GM21576 (cell line): ENCODE measurements around the gene SCN4A.
"Not testable (repeated sequence)": the region's sequence is repeated elsewhere in the genome, so short reads cannot be mapped to it uniquely, and the experiment has no call there.

Experiments used
- ATAC-seq: cut with Tn5 transposase; IDR thresholded peaks from one replicate; pipeline ENCODE4 v1.9.1; 2021; ENCODE audit warnings: mild to moderate bottlenecking, moderate library complexity; ENCODE audit not compliant: unreplicated experiment

The SCN4A gene

GRCh38 chr17:63918305-63918704, 54.4 kb downstream of the SCN4A start:
- no peak for ATAC-seq

- no peak for ATAC-seq
These were observed 55.1 kb downstream of the SCN4A start for GRCh38 chr17:63917646-63918045.

DNA sequence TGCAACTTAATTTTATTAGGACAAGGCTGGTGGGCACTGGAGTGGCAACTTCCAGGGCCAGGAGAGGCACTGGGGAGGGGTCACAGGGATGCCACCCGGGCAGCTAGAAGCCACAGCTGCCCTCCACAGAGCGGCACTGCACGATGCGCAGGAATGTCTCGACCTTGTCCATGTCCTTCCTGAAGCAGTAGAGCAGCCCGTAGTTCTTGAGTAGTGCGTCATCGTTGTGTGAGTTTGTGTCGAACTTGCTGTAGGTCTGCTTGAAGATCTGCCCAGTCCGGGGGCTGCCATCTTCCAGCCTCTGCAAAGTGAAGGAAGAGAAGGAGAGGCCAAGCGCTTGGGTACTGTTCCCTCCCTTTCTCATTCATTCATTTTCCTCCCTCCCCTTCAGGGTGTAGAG, 55.5 kb downstream of the SCN4A start:
- ATAC-seq = not testable (repeated sequence)

GRCh38 chr17:63916566-63917185, 56.0 kb downstream of the SCN4A start:
- no peak for ATAC-seq

DNA sequence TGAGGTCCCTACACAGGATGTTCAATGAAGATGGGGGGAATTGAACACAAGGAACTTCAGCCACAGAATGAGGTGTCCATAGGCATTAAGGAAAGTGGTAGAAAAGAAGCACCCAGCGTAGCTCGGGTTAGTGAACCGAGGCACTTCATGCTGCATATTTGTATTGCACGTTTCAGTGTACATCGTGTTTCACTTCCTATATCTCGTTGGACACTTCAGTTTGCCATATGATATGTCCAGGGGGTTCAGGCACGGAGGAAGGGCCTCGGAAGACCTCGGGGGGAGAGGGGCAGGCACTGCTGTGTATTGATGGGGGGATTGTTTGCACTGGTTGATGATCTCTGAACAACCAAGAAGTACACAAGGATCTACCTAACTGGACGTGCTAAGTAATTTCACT, 57.0 kb downstream of the SCN4A start:
- ATAC-seq = not testable (repeated sequence)

DNA sequence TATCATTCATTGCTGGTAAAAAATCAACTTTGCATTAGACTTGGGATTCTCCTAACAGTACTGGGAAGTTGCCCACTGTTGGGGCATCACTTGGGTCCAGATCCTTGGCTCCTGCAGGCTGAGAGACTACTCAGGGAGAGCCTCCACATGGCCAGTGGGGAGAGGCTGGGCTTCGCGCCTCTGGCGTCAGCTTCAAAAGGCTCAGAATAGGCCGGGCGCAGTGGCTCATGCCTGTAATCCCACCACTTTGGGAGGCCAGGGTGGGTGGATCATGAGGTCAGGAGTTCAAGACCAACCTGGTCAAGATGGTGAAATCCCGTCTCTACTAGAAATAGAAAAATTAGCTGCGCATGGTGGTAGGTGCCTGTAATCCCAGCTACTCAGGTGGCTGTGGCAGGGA, 58.2 kb downstream of the SCN4A start:
- ATAC-seq = no peak

DNA sequence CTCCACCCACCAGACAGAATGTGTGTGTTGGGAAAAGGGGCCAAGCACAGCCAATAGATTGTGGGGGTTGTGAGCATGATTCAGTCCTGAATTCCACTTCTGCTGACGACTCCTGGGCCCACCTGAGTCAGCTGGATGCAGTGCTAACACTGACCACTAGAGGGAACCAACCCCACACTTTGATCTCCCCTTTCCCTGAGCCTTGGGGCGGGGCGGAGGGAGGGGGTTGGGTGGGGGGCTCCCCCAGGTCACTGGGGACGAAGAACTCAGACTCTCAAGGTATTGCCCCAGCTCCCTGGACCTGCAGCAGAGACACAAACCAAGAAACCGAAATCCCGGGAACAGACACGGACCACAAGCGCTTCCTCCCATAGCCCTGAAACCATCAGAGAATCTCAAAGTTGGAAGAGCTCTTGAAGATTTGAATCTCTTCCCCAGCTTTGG, 61.0 kb downstream of the SCN4A start:
- no peak for ATAC-seq

DNA sequence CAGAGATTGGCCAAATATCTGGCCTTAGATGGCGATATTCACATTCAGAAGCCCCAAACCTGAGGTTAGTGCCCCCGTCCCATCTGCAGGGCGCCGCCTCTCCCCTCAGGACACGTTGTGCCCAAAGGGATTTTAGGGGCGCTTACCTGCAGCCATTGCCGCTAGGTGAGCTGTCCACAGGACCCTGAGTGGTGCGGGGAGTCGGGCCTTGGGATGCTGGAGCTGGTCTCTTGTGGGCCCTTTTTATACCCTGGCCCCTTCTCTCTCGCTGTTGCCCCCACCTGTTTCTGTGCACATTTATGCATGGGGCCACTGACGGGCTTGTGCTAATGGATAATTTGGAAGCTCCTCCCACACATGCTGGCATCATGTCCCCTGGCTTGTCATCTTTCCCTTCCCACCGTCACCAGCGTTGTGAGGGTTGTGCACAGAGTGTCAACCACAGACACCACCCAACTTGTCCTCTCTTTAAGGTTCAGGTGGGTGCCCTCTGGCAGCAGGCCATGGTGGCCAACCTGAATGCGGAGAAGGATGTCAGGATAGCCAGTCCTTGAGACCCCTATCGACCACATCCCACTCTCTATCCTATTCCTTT, 61.6 kb downstream of the SCN4A start, which contains the start of gene CSHL1:
TSS of gene CSHL1 (minus strand) at position 218 of the 595 bp plus-strand sequence. CDS start at position 156, 62 bp downstream.
- ATAC-seq = no peak

DNA sequence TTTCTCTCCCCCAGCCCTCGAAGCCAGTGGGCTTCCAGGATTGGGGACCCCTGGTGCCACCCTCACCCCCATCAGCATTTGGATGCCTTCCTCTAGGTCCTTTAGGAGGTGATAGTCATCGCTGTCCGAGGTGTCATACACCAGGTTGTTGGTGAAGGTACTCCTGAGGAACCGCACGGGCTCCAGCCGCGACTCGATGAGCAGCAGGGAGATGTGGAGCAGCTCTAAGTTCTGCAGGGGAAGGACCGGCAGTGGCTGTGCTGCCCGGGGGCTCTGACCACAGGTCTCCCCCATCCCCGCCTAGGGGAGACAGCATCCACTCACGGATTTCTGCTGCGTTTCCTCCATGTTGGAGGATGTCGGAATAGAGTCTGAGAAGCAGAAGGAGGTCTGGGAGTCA, 62.6 kb downstream of the SCN4A start:
- ATAC-seq = no peak

DNA sequence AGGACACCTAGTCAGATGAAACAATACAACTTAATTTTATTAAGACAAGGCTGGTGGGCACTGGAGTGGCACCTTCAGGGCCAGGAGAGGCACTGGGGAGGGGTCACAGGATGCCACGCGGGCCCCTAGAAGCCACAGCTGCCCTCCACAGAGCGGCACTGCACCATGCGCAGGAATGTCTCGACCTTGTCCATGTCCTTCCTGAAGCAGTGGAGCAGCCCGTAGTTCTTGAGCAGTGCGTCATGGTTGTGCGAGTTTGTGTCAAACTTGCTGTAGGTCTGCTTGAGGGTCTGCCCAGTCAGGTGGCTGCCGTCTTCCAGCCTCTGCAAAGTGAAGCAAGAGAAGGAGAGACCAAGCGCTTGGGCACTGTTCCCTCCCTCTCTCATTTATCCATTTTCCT, 63.1 kb downstream of the SCN4A start:
- ATAC-seq = not testable (repeated sequence)

GRCh38 chr17:63907161-63907778, 65.4 kb downstream of the SCN4A start:
- not testable (repeated sequence) for ATAC-seq

GRCh38 chr17:63904796-63905195, 67.9 kb downstream of the SCN4A start:
- ATAC-seq = not testable (repeated sequence)

GRCh38 chr17:63903787-63904201, 68.9 kb downstream of the SCN4A start:
- ATAC-seq = not testable (repeated sequence)

GRCh38 chr17:63901971-63902370, 70.7 kb downstream of the SCN4A start:
- not testable (repeated sequence) for ATAC-seq

DNA sequence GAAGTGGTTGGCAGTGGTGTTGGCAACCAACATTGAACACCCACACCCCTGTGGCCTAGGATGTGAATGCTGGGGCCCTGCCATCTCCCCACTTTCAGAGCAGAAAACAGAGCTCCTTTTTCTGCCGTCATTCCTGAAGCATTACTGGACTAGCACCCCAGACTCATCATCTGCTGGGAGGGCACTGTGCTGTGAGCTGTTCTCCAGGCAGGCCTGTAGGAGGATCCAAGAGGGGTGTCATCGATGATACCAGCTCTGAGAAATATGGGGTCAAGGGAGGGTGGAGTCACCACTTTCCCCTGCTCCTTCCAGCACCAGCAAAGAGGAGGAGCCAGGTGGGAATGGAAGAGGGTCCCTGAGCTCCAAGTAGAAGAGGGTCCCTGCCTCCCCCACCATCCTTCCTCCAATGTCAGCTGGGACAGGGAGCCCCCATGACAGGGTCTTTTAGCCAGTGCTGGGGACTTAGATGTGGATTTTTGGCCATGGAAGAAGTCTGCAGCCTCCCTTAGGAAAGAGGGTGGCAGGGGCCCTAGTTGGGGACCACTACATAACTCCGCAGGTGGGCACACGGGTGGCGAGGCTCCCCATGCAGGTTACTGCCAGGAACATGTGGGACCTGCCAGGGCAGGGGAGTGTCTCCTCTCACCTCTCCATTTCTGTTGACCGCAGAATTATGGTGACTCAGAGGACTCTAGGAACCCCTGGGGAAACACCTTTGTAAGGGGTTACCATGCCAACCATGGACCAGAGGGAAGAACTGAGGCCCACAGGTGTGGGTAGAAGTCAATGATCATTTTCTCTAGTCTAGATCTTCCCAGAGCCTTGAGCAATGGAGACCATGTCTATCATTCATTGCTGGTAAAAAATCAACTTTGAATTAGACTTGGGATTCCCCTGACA, 73.6 kb downstream of the SCN4A start:
- not testable (repeated sequence) for ATAC-seq

DNA sequence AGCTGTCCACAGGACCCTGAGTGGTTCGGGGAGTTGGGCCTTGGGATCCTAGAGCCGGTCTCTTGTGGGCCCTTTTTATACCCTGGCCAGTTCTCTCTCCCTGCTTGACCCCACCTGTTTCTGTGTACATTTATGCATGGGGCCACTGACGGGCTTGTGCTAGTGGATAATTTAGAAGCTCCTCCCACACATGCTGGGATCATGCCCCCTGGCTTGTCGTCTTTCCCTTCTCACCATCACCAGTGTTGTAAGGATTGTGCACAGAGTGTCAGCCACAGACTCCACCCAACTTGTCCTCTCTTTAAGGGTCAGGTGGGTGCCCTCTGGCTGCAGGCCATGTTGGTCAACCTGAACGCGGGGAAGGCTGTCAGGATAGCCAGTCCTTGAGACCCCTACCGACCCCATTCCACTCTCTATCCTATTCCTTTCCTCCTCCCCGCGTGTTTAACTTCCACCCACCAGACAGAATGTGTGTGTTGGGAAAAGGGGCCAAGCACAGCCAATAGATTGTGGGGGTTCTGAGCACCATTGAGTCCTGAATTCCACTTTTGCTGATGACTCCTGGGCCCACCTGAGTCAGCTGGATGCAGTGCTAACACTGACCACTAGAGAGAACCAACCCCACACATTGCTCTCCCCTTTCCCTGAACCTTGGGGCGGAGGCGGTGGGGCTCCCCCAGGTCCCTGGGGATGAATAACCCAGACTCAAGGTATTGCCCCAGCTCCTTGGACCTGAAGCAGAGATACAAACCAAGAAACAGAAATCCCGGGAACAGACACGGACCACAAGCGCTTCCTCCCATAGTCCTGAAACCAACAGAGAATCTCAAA, 76.0 kb downstream of the SCN4A start, which contains the start of gene CSH1:
TSS of gene CSH1 (minus strand) at position 51 of the 831 bp plus-strand sequence. CDS start 63 bp downstream, outside the sequence.
- not testable (repeated sequence) for ATAC-seq

DNA sequence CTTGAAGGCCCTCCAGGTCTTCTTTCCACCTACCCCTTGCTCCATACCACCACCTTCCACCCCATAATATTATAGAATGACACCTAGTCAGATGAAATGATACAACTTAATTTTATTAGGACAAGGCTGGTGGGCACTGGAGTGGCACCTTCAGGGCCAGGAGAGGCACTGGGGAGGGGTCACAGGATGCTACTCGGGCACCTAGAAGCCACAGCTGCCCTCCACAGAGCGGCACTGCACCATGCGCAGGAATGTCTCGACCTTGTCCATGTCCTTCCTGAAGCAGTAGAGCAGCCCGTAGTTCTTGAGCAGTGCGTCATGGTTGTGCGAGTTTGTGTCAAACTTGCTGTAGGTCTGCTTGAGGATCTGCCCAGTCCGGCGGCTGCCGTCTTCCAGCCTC, 77.9 kb downstream of the SCN4A start:
- not testable (repeated sequence) for ATAC-seq

DNA sequence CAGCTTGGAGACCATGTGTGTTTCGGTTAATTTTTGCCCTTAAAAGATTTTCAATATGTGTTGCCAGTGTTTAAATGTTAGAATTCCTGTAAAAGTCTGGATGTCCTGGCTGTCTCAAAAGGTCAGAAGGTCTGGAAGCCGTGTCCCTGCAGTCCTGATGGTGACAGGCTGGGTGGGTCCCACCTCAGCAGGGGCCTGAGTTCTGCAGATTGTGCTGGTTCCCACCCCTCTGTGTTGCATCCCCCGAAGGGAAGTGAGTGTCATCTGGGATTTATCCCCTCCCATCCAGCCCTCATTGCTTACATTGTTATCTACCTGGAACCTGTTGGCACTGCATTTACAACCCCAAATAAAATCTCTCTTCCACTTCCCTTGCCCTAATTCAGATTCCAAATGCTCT, 78.7 kb downstream of the SCN4A start:
- ATAC-seq = not testable (repeated sequence)

DNA sequence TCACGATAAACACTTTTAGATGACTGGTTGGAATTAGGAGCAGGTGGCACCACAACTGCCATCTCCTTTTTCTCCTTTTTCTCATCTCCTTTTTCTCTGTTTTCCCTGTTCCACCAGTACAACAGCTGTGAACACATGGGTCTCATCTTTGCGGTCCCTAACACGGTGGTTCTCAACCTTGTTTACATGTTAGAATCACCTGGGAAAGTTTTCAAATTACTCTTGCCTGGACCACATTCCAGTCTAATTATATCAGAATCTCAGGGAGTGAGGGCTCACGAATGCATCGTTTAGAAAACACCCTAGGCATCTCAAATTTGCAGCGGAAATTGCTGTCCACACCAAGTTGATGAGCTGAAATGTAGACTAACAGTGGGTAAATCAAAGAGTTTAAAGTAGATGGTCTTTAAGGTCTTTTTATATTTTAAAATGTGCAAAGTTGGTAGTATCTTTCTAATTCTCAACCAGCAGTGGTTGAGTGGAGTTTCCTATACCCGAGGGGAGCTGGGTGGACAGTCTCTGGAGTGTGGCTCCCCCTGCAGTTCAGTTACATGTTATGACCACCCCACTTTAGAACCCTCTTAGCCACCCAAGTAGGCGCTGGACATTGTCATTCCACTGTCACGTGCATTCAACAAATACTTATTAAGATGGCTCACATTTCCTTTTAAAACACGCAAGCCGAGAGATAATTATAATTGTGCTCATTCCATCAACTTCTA, 80.2 kb downstream of the SCN4A start:
- ATAC-seq = not testable (repeated sequence)
